ENCODE results near the gene CDC37L1. TPM values are rescaled to one million over a fixed set of nuclear protein-coding genes. Genes with fewer than 3 reads are reported as not detected.
A peak's percentile ranks its signal among the peaks of the same experiment; 100 is the strongest.

Gene CDC37L1
- total RNA-seq, 2 donors from 2014 or later, result 18.4 to 22.2 TPM

- Histone ChIP-seq H3K27me3 (ENCODE audit: control insufficient read depth, insufficient read depth, low read length, poor library complexity, severe bottlenecking) (no peaks in the 10 kb centered on the region), H3K27ac (ENCODE audit: low read depth, low read length) (no peak overlapping the region), H3K4me1 (ENCODE audit: control insufficient read depth, insufficient read depth, low read length) (peaks cover 14% of the 10 kb centered on the region), H3K9ac (ENCODE audit: extremely low read depth, low read length, poor library complexity, severe bottlenecking) (no peak overlapping the region), H3K9me3 (ENCODE audit: control insufficient read depth, low read length) (no peaks in the 10 kb centered on the region), H3K4me3 (ENCODE audit: low read length) (peak overlapping the region; percentile 82), H3K36me3 (ENCODE audit: control insufficient read depth, insufficient read depth, low read length) (no peaks in the 10 kb centered on the region)
- Mint-ChIP-seq H3K27ac (peak overlapping the region; percentile 62), H3K27me3 (ENCODE audit: insufficient read depth) (peaks cover 1% of the 10 kb centered on the region), H3K4me3 (peak overlapping the region; percentile 73), H3K4me1 (peaks cover 48% of the 10 kb centered on the region), H3K36me3 (ENCODE audit: low read depth) (peaks cover 3% of the 10 kb centered on the region), H3K9me3 (no peaks in the 10 kb centered on the region)
- DNase-seq, result no peak
- TF ChIP-seq CTCF (conservative IDR thresholded peaks at IDR 0.05), result no peak
- WGBS, 2 experiments (ENCODE audit: insufficient coverage in 1 of 2, insufficient read length in 1 of 2), result 43% methylated on average over 4 to 5 of the region's 5 CpGs
Observed at GRCh38 chr9:4661611-4662010, 17.8 kb upstream of the CDC37L1 start.

GRCh38 chr9:4662108-4662988 is 17.0 kb upstream of the CDC37L1 start, which contains the start of gene PLPP6:
TSS of gene PLPP6 (plus strand) at chr9:4662294. CDS start at chr9:4662376, 82 bp downstream.
- 2 to 13% methylated on average over 10 to 70 of the region's 70 CpGs for WGBS, 2 experiments (ENCODE audit: insufficient coverage in 1 of 2, insufficient read length in 1 of 2)
- H3K27ac ChIP-seq (ENCODE audit: low read depth, low read length), result no peak within 1 kb of the TSS
- no peaks in the 10 kb centered on the region for H3K9me3 ChIP-seq (ENCODE audit: control insufficient read depth, low read length)
- H3K36me3 ChIP-seq (ENCODE audit: control insufficient read depth, insufficient read depth, low read length), result no peaks in the 10 kb centered on the region
- peak within 1 kb of the TSS; percentile 82 for H3K4me3 ChIP-seq (ENCODE audit: low read length)
- H3K27me3 Mint-ChIP-seq (ENCODE audit: insufficient read depth), result peaks cover 1% of the 10 kb centered on the region
- peak within 1 kb of the TSS; percentile 73 for H3K4me3 Mint-ChIP-seq
- peaks cover 14% of the 10 kb centered on the region for H3K4me1 ChIP-seq (ENCODE audit: control insufficient read depth, insufficient read depth, low read length)
- H3K27ac Mint-ChIP-seq, result peak within 1 kb of the TSS; percentile 62
- H3K9me3 Mint-ChIP-seq, result no peaks in the 10 kb centered on the region
- H3K27me3 ChIP-seq (ENCODE audit: control insufficient read depth, insufficient read depth, low read length, poor library complexity, severe bottlenecking), result no peaks in the 10 kb centered on the region
- peak; percentile 98 for DNase-seq
- peak within 1 kb of the TSS; percentile 70 for H3K9ac ChIP-seq (ENCODE audit: extremely low read depth, low read length, poor library complexity, severe bottlenecking)
- peak; percentile 65 for TF ChIP-seq CTCF (conservative IDR thresholded peaks at IDR 0.05)
- peaks cover 3% of the 10 kb centered on the region for H3K36me3 Mint-ChIP-seq (ENCODE audit: low read depth)
- H3K4me1 Mint-ChIP-seq, result peaks cover 48% of the 10 kb centered on the region

GRCh38 chr9:4662989-4663792 is 16.2 kb upstream of the CDC37L1 start:
- WGBS, 2 experiments (ENCODE audit: insufficient coverage in 1 of 2, insufficient read length in 1 of 2), result 57 to 65% methylated on average over 11 to 13 of the region's 13 CpGs
- H3K27ac ChIP-seq (ENCODE audit: low read depth, low read length), result no peak overlapping the region
- Mint-ChIP-seq H3K9me3 (no peaks in the 10 kb centered on the region), H3K4me3 (peak overlapping the region; percentile 73), H3K4me1 (peaks cover 39% of the 10 kb centered on the region), H3K27me3 (ENCODE audit: insufficient read depth) (peaks cover 1% of the 10 kb centered on the region), H3K36me3 (ENCODE audit: low read depth) (peaks cover 3% of the 10 kb centered on the region), H3K27ac (peak overlapping the region; percentile 33)
- peak overlapping the region; percentile 70 for H3K9ac ChIP-seq (ENCODE audit: extremely low read depth, low read length, poor library complexity, severe bottlenecking)
- no peak for TF ChIP-seq CTCF (conservative IDR thresholded peaks at IDR 0.05)
- H3K4me1 ChIP-seq (ENCODE audit: control insufficient read depth, insufficient read depth, low read length), result peaks cover 10% of the 10 kb centered on the region
- DNase-seq, result no peak
- no peaks in the 10 kb centered on the region for H3K9me3 ChIP-seq (ENCODE audit: control insufficient read depth, low read length)
- H3K4me3 ChIP-seq (ENCODE audit: low read length), result peak overlapping the region; percentile 82
- no peaks in the 10 kb centered on the region for H3K27me3 ChIP-seq (ENCODE audit: control insufficient read depth, insufficient read depth, low read length, poor library complexity, severe bottlenecking)
- no peaks in the 10 kb centered on the region for H3K36me3 ChIP-seq (ENCODE audit: control insufficient read depth, insufficient read depth, low read length)

All from endodermal cell (in vitro differentiated cells).